Transverse colon (tissue), 4 donors: Measurements from ENCODE around the gene ZNF775.

Experiments used
- CTCF ChIP-seq, 5 experiments: fragments of 200-600 bp in 3 of 5; fragments of 450-650 bp in 2 of 5; sonication (generic) in 3 of 5; IDR thresholded peaks; 1 replicate in 2 of 5; 2 replicates in 3 of 5; pipeline ENCODE4 v1.5.1; 2016 to 2017; ENCODE audit warnings: antibody characterized with exemption in 5 of 5, inconsistent platforms in 3 of 5, mild to moderate bottlenecking in 2 of 5, moderate library complexity in 1 of 5
- EP300 ChIP-seq: sonication (generic); formaldehyde crosslinking; IDR thresholded peaks from one replicate; pipeline ENCODE4 v1.6.1; 2017; ENCODE audit warnings: antibody characterized with exemption, low read depth
- POLR2A ChIP-seq: fragments of 450-650 bp; IDR thresholded peaks from one replicate; pipeline ENCODE4 v1.6.1; 2016; ENCODE audit warnings: antibody characterized with exemption, mild to moderate bottlenecking, moderate library complexity
- POLR2AphosphoS5 ChIP-seq, 3 donors: sonication (generic); formaldehyde crosslinking; IDR thresholded peaks; one replicate each; pipeline ENCODE4 v1.6.1; 2016; ENCODE audit warnings: antibody characterized with exemption in 3 of 3

- TF ChIP-seq EP300 (no peak), CTCF (IDR thresholded peaks at IDR 0.05) (no peak), POLR2A (no peak), POLR2AphosphoS5 (IDR thresholded peaks at IDR 0.05) (no peak)
Measured at GRCh38 chr7:150370612-150371071, 8.5 kb upstream of the ZNF775 start.
